ENCODE results near the gene TRUB1. TPM values are rescaled to one million over a fixed set of nuclear protein-coding genes. Genes with fewer than 3 reads are reported as not detected.

The TRUB1 gene
- 20.1 and 23.7 TPM in 2 replicates for total RNA-seq

DNA sequence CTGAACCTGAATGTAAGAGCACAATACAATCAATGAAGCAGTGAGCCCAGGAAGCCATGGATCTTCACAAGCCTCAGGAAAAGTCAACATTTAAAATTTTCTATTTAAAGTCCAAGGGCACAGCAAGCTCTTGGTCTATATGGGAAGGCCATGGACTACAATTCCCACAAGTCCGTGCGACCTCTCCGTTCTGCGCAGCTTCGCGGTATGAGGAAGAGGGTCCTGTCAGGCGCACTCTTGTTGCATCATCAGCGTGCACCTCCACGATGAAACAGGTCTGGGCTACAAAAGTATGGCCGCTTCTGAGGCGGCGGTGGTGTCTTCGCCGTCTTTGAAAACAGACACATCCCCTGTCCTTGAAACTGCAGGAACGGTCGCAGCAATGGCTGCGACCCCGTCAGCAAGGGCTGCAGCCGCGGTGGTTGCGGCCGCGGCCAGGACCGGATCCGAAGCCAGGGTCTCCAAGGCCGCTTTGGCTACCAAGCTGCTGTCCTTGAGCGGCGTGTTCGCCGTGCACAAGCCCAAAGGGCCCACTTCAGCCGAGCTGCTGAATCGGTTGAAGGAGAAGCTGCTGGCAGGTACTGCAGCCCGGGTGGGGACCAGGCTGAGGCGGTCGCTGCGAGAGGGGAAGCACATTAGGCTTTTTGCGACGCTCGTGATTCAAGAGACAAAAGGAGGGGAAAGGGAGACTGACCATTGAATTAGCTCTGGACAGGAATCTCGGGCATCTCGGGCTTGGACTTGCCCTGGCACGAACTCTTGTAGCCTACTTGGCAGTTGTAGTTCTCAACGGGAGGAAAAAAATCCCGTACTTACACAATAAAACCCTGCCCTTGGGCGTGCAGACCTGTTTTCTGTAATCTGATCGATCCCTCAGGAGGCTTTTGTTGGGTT lies at the start of gene TRUB1:
TSS of gene TRUB1 (plus strand) at position 234 of the 894 bp plus-strand sequence. CDS start at position 293, 59 bp downstream.

Other genes with a start within 250 kb of the TRUB1 start
- 18.5 and 24.4 TPM in 2 replicates for gene FHIP2A, start 116.4 kb upstream of the TRUB1 start, total RNA-seq
- gene ATRNL1, start 155.2 kb downstream of the TRUB1 start, total RNA-seq: 0.09 and 0.47 TPM in 2 replicates

All from endothelial cell of coronary artery (primary cell).